ENCODE results near the gene CELF5.

CELF5 gene

GRCh38 chr19:3344608-3345598 lies 120.4 kb downstream of the CELF5 start:
- DNase-seq (ENCODE audit: low read depth in 2 of 2) = no peak

GRCh38 chr19:3345850-3346460 lies 121.5 kb downstream of the CELF5 start:
- no peak for DNase-seq (ENCODE audit: low read depth in 2 of 2)
